ENCODE measurements around the gene LRRC45.

Gene LRRC45

GRCh38 chr17:82053130-82053529, 30.0 kb downstream of the LRRC45 start:
- no peak overlapping the region for H3K9ac ChIP-seq (ENCODE audit: low read length)
- H3K4me1 ChIP-seq (ENCODE audit: control insufficient read depth, low read depth, low read length) = no peaks in the 10 kb centered on the region
- peaks cover 38% of the 10 kb centered on the region for H3K36me3 ChIP-seq (ENCODE audit: control insufficient read depth, low read depth, low read length)
- H3K27ac ChIP-seq (ENCODE audit: low read length) = no peak overlapping the region
- peak overlapping the region; percentile 85 for H3K4me3 ChIP-seq (ENCODE audit: low read length)
- no peaks in the 10 kb centered on the region for H3K27me3 ChIP-seq (ENCODE audit: control insufficient read depth, insufficient read depth, low read length)
- H3K9me3 ChIP-seq (ENCODE audit: control insufficient read depth, low read depth, low read length) = no peaks in the 10 kb centered on the region

GRCh38 chr17:82053556-82054263, 30.6 kb downstream of the LRRC45 start:
- Histone ChIP-seq H3K4me3 (ENCODE audit: low read length) (no peak overlapping the region), H3K36me3 (ENCODE audit: control insufficient read depth, low read depth, low read length) (peaks cover 42% of the 10 kb centered on the region)

GRCh38 chr17:82054351-82055022, 31.4 kb downstream of the LRRC45 start:
- Histone ChIP-seq H3K27ac (ENCODE audit: low read length) (no peak overlapping the region), H3K9ac (ENCODE audit: low read length) (no peak overlapping the region), H3K9me3 (ENCODE audit: control insufficient read depth, low read depth, low read length) (no peaks in the 10 kb centered on the region), H3K4me1 (ENCODE audit: control insufficient read depth, low read depth, low read length) (no peaks in the 10 kb centered on the region), H3K36me3 (ENCODE audit: control insufficient read depth, low read depth, low read length) (peaks cover 43% of the 10 kb centered on the region), H3K27me3 (ENCODE audit: control insufficient read depth, insufficient read depth, low read length) (no peaks in the 10 kb centered on the region), H3K4me3 (ENCODE audit: low read length) (no peak overlapping the region)

More at GRCh38 chr17:82053556-82054263, 30.6 kb downstream of the LRRC45 start:
- Histone ChIP-seq H3K27me3 (ENCODE audit: control insufficient read depth, insufficient read depth, low read length) (no peaks in the 10 kb centered on the region), H3K9ac (ENCODE audit: low read length) (no peak overlapping the region), H3K27ac (ENCODE audit: low read length) (no peak overlapping the region), H3K9me3 (ENCODE audit: control insufficient read depth, low read depth, low read length) (no peaks in the 10 kb centered on the region), H3K4me1 (ENCODE audit: control insufficient read depth, low read depth, low read length) (no peaks in the 10 kb centered on the region)

- Histone ChIP-seq H3K27ac (ENCODE audit: low read length) (no peak overlapping the region), H3K9me3 (ENCODE audit: control insufficient read depth, low read depth, low read length) (no peaks in the 10 kb centered on the region), H3K4me1 (ENCODE audit: control insufficient read depth, low read depth, low read length) (no peaks in the 10 kb centered on the region)
Measured at GRCh38 chr17:82055023-82055964, 32.2 kb downstream of the LRRC45 start.

GRCh38 chr17:82055965-82056728, 33.0 kb downstream of the LRRC45 start:
- Histone ChIP-seq H3K9me3 (ENCODE audit: control insufficient read depth, low read depth, low read length) (no peaks in the 10 kb centered on the region), H3K27me3 (ENCODE audit: control insufficient read depth, insufficient read depth, low read length) (no peaks in the 10 kb centered on the region), H3K36me3 (ENCODE audit: control insufficient read depth, low read depth, low read length) (peaks cover 57% of the 10 kb centered on the region), H3K4me1 (ENCODE audit: control insufficient read depth, low read depth, low read length) (no peaks in the 10 kb centered on the region), H3K27ac (ENCODE audit: low read length) (no peak overlapping the region), H3K4me3 (ENCODE audit: low read length) (no peak overlapping the region), H3K9ac (ENCODE audit: low read length) (no peak overlapping the region)

More at GRCh38 chr17:82055023-82055964, 32.2 kb downstream of the LRRC45 start:
- Histone ChIP-seq H3K4me3 (ENCODE audit: low read length) (no peak overlapping the region), H3K36me3 (ENCODE audit: control insufficient read depth, low read depth, low read length) (peaks cover 49% of the 10 kb centered on the region), H3K9ac (ENCODE audit: low read length) (no peak overlapping the region), H3K27me3 (ENCODE audit: control insufficient read depth, insufficient read depth, low read length) (no peaks in the 10 kb centered on the region)

- Histone ChIP-seq H3K4me3 (ENCODE audit: low read length) (no peak overlapping the region), H3K36me3 (ENCODE audit: control insufficient read depth, low read depth, low read length) (peaks cover 63% of the 10 kb centered on the region), H3K9me3 (ENCODE audit: control insufficient read depth, low read depth, low read length) (no peaks in the 10 kb centered on the region), H3K4me1 (ENCODE audit: control insufficient read depth, low read depth, low read length) (no peaks in the 10 kb centered on the region), H3K27me3 (ENCODE audit: control insufficient read depth, insufficient read depth, low read length) (no peaks in the 10 kb centered on the region), H3K27ac (ENCODE audit: low read length) (no peak overlapping the region), H3K9ac (ENCODE audit: low read length) (no peak overlapping the region)
Measured at GRCh38 chr17:82056729-82057621, 33.9 kb downstream of the LRRC45 start.

GRCh38 chr17:82058230-82058854, 35.2 kb downstream of the LRRC45 start:
- no peak overlapping the region for H3K27ac ChIP-seq (ENCODE audit: low read length)

GRCh38 chr17:82058855-82059249, 35.7 kb downstream of the LRRC45 start:
- no peaks in the 10 kb centered on the region for H3K27me3 ChIP-seq (ENCODE audit: control insufficient read depth, insufficient read depth, low read length)
- no peak overlapping the region for H3K4me3 ChIP-seq (ENCODE audit: low read length)
- H3K4me1 ChIP-seq (ENCODE audit: control insufficient read depth, low read depth, low read length) = no peaks in the 10 kb centered on the region
- H3K36me3 ChIP-seq (ENCODE audit: control insufficient read depth, low read depth, low read length) = peaks cover 61% of the 10 kb centered on the region
- H3K9me3 ChIP-seq (ENCODE audit: control insufficient read depth, low read depth, low read length) = no peaks in the 10 kb centered on the region
- no peak overlapping the region for H3K27ac ChIP-seq (ENCODE audit: low read length)
- H3K9ac ChIP-seq (ENCODE audit: low read length) = no peak overlapping the region

More at GRCh38 chr17:82058230-82058854, 35.2 kb downstream of the LRRC45 start:
- no peaks in the 10 kb centered on the region for H3K9me3 ChIP-seq (ENCODE audit: control insufficient read depth, low read depth, low read length)
- no peaks in the 10 kb centered on the region for H3K27me3 ChIP-seq (ENCODE audit: control insufficient read depth, insufficient read depth, low read length)
- H3K36me3 ChIP-seq (ENCODE audit: control insufficient read depth, low read depth, low read length) = peaks cover 65% of the 10 kb centered on the region
- H3K4me3 ChIP-seq (ENCODE audit: low read length) = no peak overlapping the region
- H3K4me1 ChIP-seq (ENCODE audit: control insufficient read depth, low read depth, low read length) = no peaks in the 10 kb centered on the region
- no peak overlapping the region for H3K9ac ChIP-seq (ENCODE audit: low read length)

GRCh38 chr17:82059272-82060000, 36.3 kb downstream of the LRRC45 start:
- H3K36me3 ChIP-seq (ENCODE audit: control insufficient read depth, low read depth, low read length) = peaks cover 61% of the 10 kb centered on the region

More at GRCh38 chr17:82059272-82060000, 36.3 kb downstream of the LRRC45 start:
- Histone ChIP-seq H3K4me1 (ENCODE audit: control insufficient read depth, low read depth, low read length) (no peaks in the 10 kb centered on the region), H3K27ac (ENCODE audit: low read length) (no peak overlapping the region), H3K4me3 (ENCODE audit: low read length) (no peak overlapping the region), H3K27me3 (ENCODE audit: control insufficient read depth, insufficient read depth, low read length) (no peaks in the 10 kb centered on the region), H3K9ac (ENCODE audit: low read length) (no peak overlapping the region), H3K9me3 (ENCODE audit: control insufficient read depth, low read depth, low read length) (no peaks in the 10 kb centered on the region)

Measured in iPS-18a (cell line).